ENCODE measurements around the gene ZC2HC1C. TPM values are rescaled to one million over a fixed set of nuclear protein-coding genes. Genes with fewer than 3 reads are reported as not detected.

ZC2HC1C gene
- total and polyA plus RNA-seq, 2 experiments from 2014 or later = 1.7 to 3.8 TPM

GRCh38 chr14:75047506-75047905, 21.9 kb upstream of the ZC2HC1C start:
- H3K4me1 ChIP-seq (ENCODE audit: insufficient read depth) = peaks cover 9% of the 10 kb centered on the region
- no peak for DNase-seq (ENCODE audit: low spot score)
- no peaks in the 10 kb centered on the region for H3K9me2 ChIP-seq (replicated peaks; ENCODE audit: insufficient read depth)
- H3K27ac ChIP-seq = no peak overlapping the region
- H4K20me1 ChIP-seq (ENCODE audit: insufficient read depth, poor library complexity, severe bottlenecking) = no peaks in the 10 kb centered on the region
- peaks cover 43% of the 10 kb centered on the region for H3K79me2 ChIP-seq
- TF ChIP-seq, protein P1, sequence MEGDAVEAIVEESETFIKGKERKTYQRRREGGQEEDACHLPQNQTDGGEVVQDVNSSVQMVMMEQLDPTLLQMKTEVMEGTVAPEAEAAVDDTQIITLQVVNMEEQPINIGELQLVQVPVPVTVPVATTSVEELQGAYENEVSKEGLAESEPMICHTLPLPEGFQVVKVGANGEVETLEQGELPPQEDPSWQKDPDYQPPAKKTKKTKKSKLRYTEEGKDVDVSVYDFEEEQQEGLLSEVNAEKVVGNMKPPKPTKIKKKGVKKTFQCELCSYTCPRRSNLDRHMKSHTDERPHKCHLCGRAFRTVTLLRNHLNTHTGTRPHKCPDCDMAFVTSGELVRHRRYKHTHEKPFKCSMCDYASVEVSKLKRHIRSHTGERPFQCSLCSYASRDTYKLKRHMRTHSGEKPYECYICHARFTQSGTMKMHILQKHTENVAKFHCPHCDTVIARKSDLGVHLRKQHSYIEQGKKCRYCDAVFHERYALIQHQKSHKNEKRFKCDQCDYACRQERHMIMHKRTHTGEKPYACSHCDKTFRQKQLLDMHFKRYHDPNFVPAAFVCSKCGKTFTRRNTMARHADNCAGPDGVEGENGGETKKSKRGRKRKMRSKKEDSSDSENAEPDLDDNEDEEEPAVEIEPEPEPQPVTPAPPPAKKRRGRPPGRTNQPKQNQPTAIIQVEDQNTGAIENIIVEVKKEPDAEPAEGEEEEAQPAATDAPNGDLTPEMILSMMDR (IDR thresholded peaks at IDR 0.05; ENCODE audit: poor library complexity) = no peak
- TF ChIP-seq EZH2 (IDR thresholded peaks at IDR 0.05; ENCODE audit: borderline replicate concordance) (no peak), EZH2phosphoT487 (IDR thresholded peaks at IDR 0.05; ENCODE audit: low read depth, severe bottlenecking, unreplicated experiment) (no peak)
- no peaks in the 10 kb centered on the region for H3K36me3 ChIP-seq (replicated peaks; ENCODE audit: insufficient read depth, low read depth)
- H3K4me2 ChIP-seq = no peak overlapping the region
- H2AFZ ChIP-seq = no peak overlapping the region
- H3K4me3 ChIP-seq = no peak overlapping the region
- H3K9me3 ChIP-seq (ENCODE audit: low read depth) = no peaks in the 10 kb centered on the region
- WGBS (ENCODE audit: low lambda C conversion rate, missing lambda C conversion rate) = 98% methylated on average over 4 of the region's 4 CpGs
- no peaks in the 10 kb centered on the region for H3K27me3 ChIP-seq

DNA sequence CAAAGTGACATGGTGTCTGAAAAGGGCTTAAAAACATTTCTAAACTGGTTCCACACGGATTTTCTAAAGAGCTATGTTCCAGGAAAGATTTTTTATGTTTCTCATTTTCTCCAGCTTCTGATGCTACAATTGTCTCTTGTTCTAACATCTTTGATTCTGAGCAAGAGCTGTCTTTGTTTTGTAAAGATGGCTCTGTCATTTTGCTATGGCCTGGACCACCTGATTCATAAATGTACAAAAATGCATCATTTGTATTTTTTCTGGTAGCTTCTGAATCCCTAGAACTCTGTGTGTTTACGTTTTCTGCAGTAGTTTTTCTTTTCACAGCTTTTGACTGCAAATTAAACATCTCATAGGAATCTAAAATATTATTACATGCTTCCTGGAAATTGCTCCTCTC, 21.3 kb upstream of the ZC2HC1C start:
- no peak for TF ChIP-seq EZH2 (IDR thresholded peaks at IDR 0.05; ENCODE audit: borderline replicate concordance)
- TF ChIP-seq, protein P1 (IDR thresholded peaks at IDR 0.05; ENCODE audit: poor library complexity) = no peak
- TF ChIP-seq EZH2phosphoT487 (IDR thresholded peaks at IDR 0.05; ENCODE audit: low read depth, severe bottlenecking, unreplicated experiment) = no peak
- WGBS (ENCODE audit: low lambda C conversion rate, missing lambda C conversion rate) = 91% methylated on average over 2 of the region's 2 CpGs
- DNase-seq (ENCODE audit: low spot score) = no peak
- no peak overlapping the region for H3K4me2 ChIP-seq
- no peaks in the 10 kb centered on the region for H3K9me2 ChIP-seq (replicated peaks; ENCODE audit: insufficient read depth)
- no peaks in the 10 kb centered on the region for H3K9me3 ChIP-seq (ENCODE audit: low read depth)
- peaks cover 8% of the 10 kb centered on the region for H3K4me1 ChIP-seq (ENCODE audit: insufficient read depth)
- H3K27me3 ChIP-seq = no peaks in the 10 kb centered on the region
- H3K27ac ChIP-seq = no peak overlapping the region
- H3K79me2 ChIP-seq = peaks cover 38% of the 10 kb centered on the region
- no peak overlapping the region for H3K4me3 ChIP-seq
- no peaks in the 10 kb centered on the region for H3K36me3 ChIP-seq (replicated peaks; ENCODE audit: insufficient read depth, low read depth)
- no peak overlapping the region for H2AFZ ChIP-seq
- H4K20me1 ChIP-seq (ENCODE audit: insufficient read depth, poor library complexity, severe bottlenecking) = no peaks in the 10 kb centered on the region

- no peak overlapping the region for H3K4me2 ChIP-seq
- H3K4me1 ChIP-seq (ENCODE audit: insufficient read depth) = peaks cover 8% of the 10 kb centered on the region
- H3K4me3 ChIP-seq = no peak overlapping the region
- no peaks in the 10 kb centered on the region for H3K36me3 ChIP-seq (replicated peaks; ENCODE audit: insufficient read depth, low read depth)
- TF ChIP-seq EZH2 (IDR thresholded peaks at IDR 0.05; ENCODE audit: borderline replicate concordance) (no peak), EZH2phosphoT487 (IDR thresholded peaks at IDR 0.05; ENCODE audit: low read depth, severe bottlenecking, unreplicated experiment) (no peak)
- TF ChIP-seq, protein P1 (IDR thresholded peaks at IDR 0.05; ENCODE audit: poor library complexity) = no peak
- peaks cover 31% of the 10 kb centered on the region for H3K79me2 ChIP-seq
- DNase-seq (ENCODE audit: low spot score) = no peak
- H3K27ac ChIP-seq = no peak overlapping the region
- no peaks in the 10 kb centered on the region for H4K20me1 ChIP-seq (ENCODE audit: insufficient read depth, poor library complexity, severe bottlenecking)
- no peaks in the 10 kb centered on the region for H3K27me3 ChIP-seq
- WGBS (ENCODE audit: low lambda C conversion rate, missing lambda C conversion rate) = 98% methylated on average over 5 of the region's 5 CpGs
- H3K9me3 ChIP-seq (ENCODE audit: low read depth) = no peaks in the 10 kb centered on the region
- no peaks in the 10 kb centered on the region for H3K9me2 ChIP-seq (replicated peaks; ENCODE audit: insufficient read depth)
- no peak overlapping the region for H2AFZ ChIP-seq
These were observed 20.3 kb upstream of the ZC2HC1C start for GRCh38 chr14:75049136-75049535.

- Histone ChIP-seq H3K27me3 (no peaks in the 10 kb centered on the region), H3K4me1 (ENCODE audit: insufficient read depth) (peaks cover 8% of the 10 kb centered on the region), H3K36me3 (replicated peaks; ENCODE audit: insufficient read depth, low read depth) (no peaks in the 10 kb centered on the region), H3K9me2 (replicated peaks; ENCODE audit: insufficient read depth) (no peaks in the 10 kb centered on the region), H3K27ac (no peak overlapping the region), H3K4me2 (peak overlapping the region; percentile 81), H3K4me3 (no peak overlapping the region), H2AFZ (no peak overlapping the region), H3K79me2 (peaks cover 24% of the 10 kb centered on the region), H3K9me3 (ENCODE audit: low read depth) (no peaks in the 10 kb centered on the region), H4K20me1 (ENCODE audit: insufficient read depth, poor library complexity, severe bottlenecking) (no peaks in the 10 kb centered on the region)
- DNase-seq (ENCODE audit: low spot score) = no peak
- WGBS (ENCODE audit: low lambda C conversion rate, missing lambda C conversion rate) = 90% methylated on average over 3 of the region's 3 CpGs
- TF ChIP-seq EZH2phosphoT487 (IDR thresholded peaks at IDR 0.05; ENCODE audit: low read depth, severe bottlenecking, unreplicated experiment) = no peak
- no peak for TF ChIP-seq EZH2 (IDR thresholded peaks at IDR 0.05; ENCODE audit: borderline replicate concordance)
- TF ChIP-seq, protein P1 (IDR thresholded peaks at IDR 0.05; ENCODE audit: poor library complexity) = no peak
These were observed 19.7 kb upstream of the ZC2HC1C start for GRCh38 chr14:75049731-75050201.

Measured in hepatocyte (in vitro differentiated cells).